ENCODE results near the gene TUG1.

TUG1 gene

GRCh38 chr22:30989474-30989873 is 20.4 kb downstream of the TUG1 start:
- in situ Hi-C loops (cut with HindIII; ENCODE audit: low pct_ligation_motif_present, low pct_unique_long_range_greater_than_20kb, low sequenced_read_pairs) = no loop called here
- DNase-seq = no peak

GRCh38 chr22:30990690-30991089 is 21.6 kb downstream of the TUG1 start:
- in situ Hi-C loops (cut with HindIII; ENCODE audit: low pct_ligation_motif_present, low pct_unique_long_range_greater_than_20kb, low sequenced_read_pairs) = no loop called here
- no peak for DNase-seq

GRCh38 chr22:30992565-30992964 is 23.5 kb downstream of the TUG1 start:
- no peak for DNase-seq
- in situ Hi-C loops (cut with HindIII; ENCODE audit: low pct_ligation_motif_present, low pct_unique_long_range_greater_than_20kb, low sequenced_read_pairs) = no loop called here

GRCh38 chr22:30994960-30995359 is 25.9 kb downstream of the TUG1 start:
- DNase-seq = no peak
- in situ Hi-C loops (cut with HindIII; ENCODE audit: low pct_ligation_motif_present, low pct_unique_long_range_greater_than_20kb, low sequenced_read_pairs) = no loop called here

GRCh38 chr22:30996462-30996861 is 27.4 kb downstream of the TUG1 start:
- in situ Hi-C loops (cut with HindIII; ENCODE audit: low pct_ligation_motif_present, low pct_unique_long_range_greater_than_20kb, low sequenced_read_pairs) = no loop called here
- DNase-seq = no peak

- DNase-seq = no peak
- in situ Hi-C loops (cut with HindIII; ENCODE audit: low pct_ligation_motif_present, low pct_unique_long_range_greater_than_20kb, low sequenced_read_pairs) = no loop called here
Measured at GRCh38 chr22:30998329-30998728, 29.3 kb downstream of the TUG1 start.

GRCh38 chr22:31001124-31001770 is 32.2 kb downstream of the TUG1 start:
- in situ Hi-C loops (cut with HindIII; ENCODE audit: low pct_ligation_motif_present, low pct_unique_long_range_greater_than_20kb, low sequenced_read_pairs) = no loop called here
- DNase-seq = no peak

GRCh38 chr22:31005535-31005934 is 36.5 kb downstream of the TUG1 start:
- in situ Hi-C loops (cut with HindIII; ENCODE audit: low pct_ligation_motif_present, low pct_unique_long_range_greater_than_20kb, low sequenced_read_pairs) = no loop called here
- no peak for DNase-seq

- in situ Hi-C loops (cut with HindIII; ENCODE audit: low pct_ligation_motif_present, low pct_unique_long_range_greater_than_20kb, low sequenced_read_pairs) = no loop called here
- DNase-seq = no peak
Measured at GRCh38 chr22:31019191-31019930, 50.3 kb downstream of the TUG1 start.

GRCh38 chr22:31020334-31020733 is 51.3 kb downstream of the TUG1 start:
- in situ Hi-C loops (cut with HindIII; ENCODE audit: low pct_ligation_motif_present, low pct_unique_long_range_greater_than_20kb, low sequenced_read_pairs) = no loop called here
- DNase-seq = no peak

GRCh38 chr22:31022516-31022915 is 53.5 kb downstream of the TUG1 start:
- no peak for DNase-seq
- in situ Hi-C loops (cut with HindIII; ENCODE audit: low pct_ligation_motif_present, low pct_unique_long_range_greater_than_20kb, low sequenced_read_pairs) = no loop called here

All from ACHN (cell line).